SJSA1 (cell line): ENCODE measurements around the gene ARL2. TPM values are rescaled to one million over a fixed set of nuclear protein-coding genes. Genes with fewer than 3 reads are reported as not detected.

Source experiments
- DNase-seq, 2 experiments: peaks; one replicate each; pipeline ENCODE4 v3.0.0-alpha.2; 2015 to 2020; ENCODE audit warnings: low spot score in 2 of 2, low read depth in 1 of 2
- H3K27ac ChIP-seq: fragments of 250-450 bp; sonication (Bioruptor Pico); 2 replicates; pipeline ENCODE4 v1.5.1; 2020; ENCODE audit warnings: mild to moderate bottlenecking, moderate library complexity
- H3K27me3 ChIP-seq: fragments of 250-450 bp; sonication (Bioruptor Pico); replicated peaks from 2 replicates; pipeline ENCODE4 v1.5.1; 2020; ENCODE audit warnings: mild to moderate bottlenecking, moderate library complexity
- H3K36me3 ChIP-seq: fragments of 250-450 bp; sonication (Bioruptor Pico); 2 replicates; pipeline ENCODE4 v1.5.1; 2020; ENCODE audit warnings: mild to moderate bottlenecking
- H3K4me1 ChIP-seq: fragments of 250-450 bp; sonication (Bioruptor Pico); replicated peaks from 2 replicates; pipeline ENCODE4 v1.6.1; 2021; ENCODE audit warnings: mild to moderate bottlenecking
- H3K4me3 ChIP-seq: fragments of 250-450 bp; sonication (Bioruptor Pico); 2 replicates; pipeline ENCODE4 v1.5.1; 2020; ENCODE audit warnings: mild to moderate bottlenecking
- H3K9me3 ChIP-seq: fragments of 250-450 bp; sonication (Bioruptor Pico); replicated peaks from 2 replicates; pipeline ENCODE4 v1.5.1; 2020; ENCODE audit warnings: mild to moderate bottlenecking
- total RNA-seq: library from RNA; depleted of rRNA; stranded (reverse); fragments of >200 nt; shearing (Covaris generic); gene quantifications from 2 replicates; pipeline ENCODE4 v1.2.3, GENCODE V29; 2014

ARL2 gene
- total RNA-seq, 1 experiment from 2014 or later, result 222 TPM

GRCh38 chr11:65043881-65044501 lies 30.0 kb downstream of the ARL2 start:
- Histone ChIP-seq H3K4me3 (no peak overlapping the region), H3K27me3 (no peaks in the 10 kb centered on the region), H3K27ac (no peak overlapping the region), H3K4me1 (peaks cover 28% of the 10 kb centered on the region), H3K9me3 (peaks cover 5% of the 10 kb centered on the region), H3K36me3 (peaks cover 62% of the 10 kb centered on the region)
- DNase-seq, result no peak

GRCh38 chr11:65045061-65045460 lies 31.1 kb downstream of the ARL2 start:
- no peak for DNase-seq
- Histone ChIP-seq H3K36me3 (peaks cover 54% of the 10 kb centered on the region), H3K27ac (no peak overlapping the region), H3K27me3 (no peaks in the 10 kb centered on the region), H3K9me3 (peaks cover 5% of the 10 kb centered on the region), H3K4me3 (no peak overlapping the region), H3K4me1 (peaks cover 25% of the 10 kb centered on the region)

- Histone ChIP-seq H3K36me3 (peaks cover 53% of the 10 kb centered on the region), H3K9me3 (peaks cover 5% of the 10 kb centered on the region)
Measured at GRCh38 chr11:65045728-65046127, 31.8 kb downstream of the ARL2 start.

GRCh38 chr11:65047581-65048422 lies 33.8 kb downstream of the ARL2 start:
- H3K36me3 ChIP-seq, result peaks cover 36% of the 10 kb centered on the region
- H3K27me3 ChIP-seq, result no peaks in the 10 kb centered on the region
- H3K9me3 ChIP-seq, result no peaks in the 10 kb centered on the region
- peaks cover 3% of the 10 kb centered on the region for H3K4me1 ChIP-seq
- no peak overlapping the region for H3K27ac ChIP-seq
- no peak overlapping the region for H3K4me3 ChIP-seq
- DNase-seq, result no peak

More at GRCh38 chr11:65045728-65046127, 31.8 kb downstream of the ARL2 start:
- H3K27me3 ChIP-seq, result no peaks in the 10 kb centered on the region
- no peak overlapping the region for H3K4me3 ChIP-seq
- no peak overlapping the region for H3K27ac ChIP-seq
- peaks cover 19% of the 10 kb centered on the region for H3K4me1 ChIP-seq
- DNase-seq, result no peak

DNA sequence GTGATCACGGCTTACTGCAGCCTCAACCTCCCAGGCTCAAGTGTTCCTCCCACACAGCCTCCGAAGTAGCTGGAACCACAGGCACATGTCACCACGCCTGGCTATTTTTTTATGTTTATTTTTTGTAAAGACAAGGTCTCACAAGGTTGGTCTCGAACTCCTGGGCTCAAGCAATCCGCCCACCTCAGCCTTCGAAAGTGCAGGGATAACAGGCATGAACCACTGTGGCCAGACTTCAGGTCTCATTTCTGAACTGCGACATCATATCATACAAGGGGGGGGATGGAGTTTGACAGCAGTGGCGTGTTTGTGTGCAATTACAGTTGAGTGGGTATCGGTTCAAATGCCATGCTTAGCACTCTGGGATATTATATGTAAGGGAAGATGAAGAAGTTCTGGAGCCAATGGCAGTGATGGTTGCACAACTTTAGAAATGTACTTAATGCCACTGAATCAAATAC lies 37.5 kb downstream of the ARL2 start:
- Histone ChIP-seq H3K4me3 (no peak overlapping the region), H3K36me3 (peaks cover 2% of the 10 kb centered on the region), H3K4me1 (no peaks in the 10 kb centered on the region), H3K27me3 (no peaks in the 10 kb centered on the region), H3K27ac (no peak overlapping the region), H3K9me3 (no peaks in the 10 kb centered on the region; the same call in 1 of the 2 replicates)
- no peak for DNase-seq

DNA sequence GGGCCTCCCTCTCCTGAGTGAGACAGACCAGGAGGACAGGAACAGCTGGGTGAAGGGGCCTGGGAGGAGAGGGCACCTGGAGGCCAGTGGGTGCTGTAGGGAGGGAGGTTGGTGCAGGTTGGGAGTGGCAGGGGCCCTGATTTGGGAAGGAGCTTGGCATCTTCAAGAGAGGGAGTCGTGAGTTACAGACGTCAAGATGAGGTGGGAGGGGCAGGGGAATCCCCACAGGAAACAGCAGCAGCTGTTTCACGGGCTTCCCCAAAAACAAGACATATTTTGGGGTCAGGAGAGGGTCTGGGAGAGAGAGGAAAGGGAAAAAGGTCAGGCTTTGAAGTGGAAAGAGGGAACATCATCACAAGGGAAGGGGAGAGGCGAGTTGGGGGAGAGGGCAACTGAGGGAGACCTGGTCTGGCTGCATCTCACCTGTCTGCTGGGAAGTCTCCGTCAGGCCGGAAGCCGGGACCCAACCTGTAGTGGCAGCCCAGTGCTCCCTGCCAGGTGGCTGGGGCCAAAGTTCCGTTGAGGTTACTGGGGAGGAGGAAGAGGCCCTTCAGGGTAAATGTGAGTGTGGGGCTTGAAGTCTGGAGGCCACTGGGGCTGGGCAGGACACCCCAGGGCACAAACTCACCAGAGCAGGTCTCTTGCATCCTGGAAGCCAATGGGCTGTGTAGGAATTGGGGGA lies 40.0 kb downstream of the ARL2 start:
- H3K36me3 ChIP-seq, result no peaks in the 10 kb centered on the region
- no peaks in the 10 kb centered on the region; the same call in 1 of the 2 replicates for H3K9me3 ChIP-seq
- DNase-seq, result no peak
- H3K4me1 ChIP-seq, result no peaks in the 10 kb centered on the region
- H3K27me3 ChIP-seq, result no peaks in the 10 kb centered on the region
- no peak overlapping the region for H3K4me3 ChIP-seq
- no peak overlapping the region for H3K27ac ChIP-seq

DNA sequence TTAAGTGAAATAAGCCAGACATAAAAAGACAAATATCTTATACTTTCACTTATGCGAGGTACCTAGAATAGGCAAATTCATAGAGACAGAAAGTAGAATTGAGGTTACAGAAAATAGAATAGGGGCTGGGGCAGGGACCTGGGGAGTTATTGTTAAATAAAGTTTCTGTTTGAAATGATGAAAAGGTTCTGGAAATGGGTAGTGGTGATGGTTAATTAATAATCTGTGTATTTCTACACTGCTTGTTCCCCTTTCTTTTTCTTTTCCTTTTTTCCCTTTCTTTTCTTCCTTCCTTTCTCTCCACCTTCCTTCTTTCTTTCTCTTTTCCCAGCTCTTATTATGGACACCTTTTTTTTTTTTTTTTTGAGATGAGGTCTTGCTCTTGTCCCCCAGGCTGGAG lies 41.6 kb downstream of the ARL2 start:
- no peaks in the 10 kb centered on the region; the same call in 1 of the 2 replicates for H3K27me3 ChIP-seq
- no peak for DNase-seq

GRCh38 chr11:65056999-65057398 lies 43.0 kb downstream of the ARL2 start:
- DNase-seq, result no peak
- Histone ChIP-seq H3K27me3 (no peaks in the 10 kb centered on the region; the same call in 1 of the 2 replicates), H3K9me3 (no peaks in the 10 kb centered on the region; the same call in 1 of the 2 replicates), H3K4me1 (no peaks in the 10 kb centered on the region), H3K36me3 (no peaks in the 10 kb centered on the region), H3K27ac (no peak overlapping the region), H3K4me3 (no peak overlapping the region)

More for the DNA sequence above, 41.6 kb downstream of the ARL2 start:
- H3K9me3 ChIP-seq, result no peaks in the 10 kb centered on the region; the same call in 1 of the 2 replicates
- H3K36me3 ChIP-seq, result no peaks in the 10 kb centered on the region
- H3K27ac ChIP-seq, result no peak overlapping the region
- H3K4me3 ChIP-seq, result no peak overlapping the region
- no peaks in the 10 kb centered on the region for H3K4me1 ChIP-seq

GRCh38 chr11:65057526-65057925 lies 43.6 kb downstream of the ARL2 start:
- Histone ChIP-seq H3K9me3 (no peaks in the 10 kb centered on the region; the same call in 1 of the 2 replicates), H3K27ac (no peak overlapping the region), H3K4me1 (no peaks in the 10 kb centered on the region), H3K36me3 (no peaks in the 10 kb centered on the region), H3K27me3 (no peaks in the 10 kb centered on the region; the same call in 1 of the 2 replicates), H3K4me3 (no peak overlapping the region)
- DNase-seq, result no peak

- no peak for DNase-seq
- Histone ChIP-seq H3K27ac (no peak overlapping the region), H3K27me3 (no peaks in the 10 kb centered on the region; the same call in 1 of the 2 replicates), H3K9me3 (no peaks in the 10 kb centered on the region; the same call in 1 of the 2 replicates), H3K36me3 (no peaks in the 10 kb centered on the region), H3K4me1 (no peaks in the 10 kb centered on the region), H3K4me3 (no peak overlapping the region)
Measured at GRCh38 chr11:65058012-65058411, 44.1 kb downstream of the ARL2 start.

GRCh38 chr11:65058419-65059054 lies 44.6 kb downstream of the ARL2 start, which contains the start of gene NAALADL1:
Gene NAALADL1 (minus strand): TSS chr11:65058553. CDS start chr11:65058521, 32 bp downstream.
- H3K4me3 ChIP-seq, result no peak within 1 kb of the TSS
- H3K36me3 ChIP-seq, result no peaks in the 10 kb centered on the region
- no peaks in the 10 kb centered on the region for H3K4me1 ChIP-seq
- no peak within 1 kb of the TSS for H3K27ac ChIP-seq
- no peak for DNase-seq
- H3K27me3 ChIP-seq, result no peaks in the 10 kb centered on the region; the same call in 1 of the 2 replicates
- no peaks in the 10 kb centered on the region; the same call in 1 of the 2 replicates for H3K9me3 ChIP-seq

DNA sequence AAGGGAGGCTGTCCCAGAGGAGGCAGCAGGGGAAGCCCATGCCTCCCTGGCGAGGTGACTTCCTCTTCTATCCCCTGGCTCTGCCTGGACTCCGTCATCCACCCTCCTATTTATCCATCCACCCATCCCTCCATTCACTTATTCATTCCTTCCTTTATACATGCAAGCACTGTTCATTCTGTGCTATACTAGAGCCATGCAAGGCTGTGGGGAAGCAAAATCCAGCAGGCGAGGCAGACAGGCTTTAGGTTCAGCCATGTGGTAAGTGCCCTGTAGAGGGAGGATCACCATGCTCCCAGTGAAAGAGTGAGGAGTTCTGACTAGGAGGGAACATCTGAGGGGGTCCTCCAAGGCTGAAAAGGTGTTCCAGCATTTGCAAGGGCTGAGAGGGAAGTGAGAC lies 45.6 kb downstream of the ARL2 start:
- no peak overlapping the region for H3K4me3 ChIP-seq
- no peak for DNase-seq
- no peaks in the 10 kb centered on the region; the same call in 1 of the 2 replicates for H3K9me3 ChIP-seq
- no peaks in the 10 kb centered on the region for H3K36me3 ChIP-seq
- H3K27me3 ChIP-seq, result no peaks in the 10 kb centered on the region; the same call in 1 of the 2 replicates
- H3K4me1 ChIP-seq, result no peaks in the 10 kb centered on the region
- no peak overlapping the region for H3K27ac ChIP-seq
